SK-N-SH (cell line): Measurements from ENCODE around the gene GPR148.

Experiments used
- EZH2phosphoT487 ChIP-seq: fragments of 200-600 bp; sonication (generic); IDR thresholded peaks from 2 replicates; pipeline ENCODE4 v1.6.1; 2017; ENCODE audit warnings: low read depth, mixed run types, mild to moderate bottlenecking, antibody characterized with exemption, moderate library complexity, borderline replicate concordance
- JUND ChIP-seq: IDR thresholded peaks from 2 replicates; pipeline ENCODE4 v1.4.0; 2012

DNA sequence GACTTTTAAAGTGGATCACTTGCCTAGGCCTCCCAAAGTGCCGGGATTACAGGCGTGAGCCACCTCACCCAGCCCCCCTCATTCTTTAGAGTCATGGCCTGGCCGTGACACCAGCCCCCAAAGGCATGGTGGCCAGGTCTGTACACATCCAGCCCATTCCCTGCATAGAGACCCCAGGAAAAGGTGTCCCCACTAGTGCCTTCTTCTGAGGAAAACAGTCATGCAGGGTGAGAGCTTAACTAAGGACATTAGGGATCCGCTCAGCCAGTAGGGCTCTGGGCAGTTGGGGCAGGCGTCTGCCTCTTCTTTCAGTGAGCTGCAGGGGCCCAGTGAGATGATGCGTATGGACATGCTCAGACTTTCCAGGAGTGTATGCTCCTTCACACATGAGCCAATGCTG, 20.8 kb downstream of the GPR148 start:
- TF ChIP-seq JUND (no peak), EZH2phosphoT487 (no peak)
